Keratinocyte (primary cell): ENCODE results near the gene LENG9. TPM values are rescaled to one million over a fixed set of nuclear protein-coding genes. Genes with fewer than 3 reads are reported as not detected.

Source experiments
- DNase-seq: peaks from one replicate; pipeline ENCODE4 v3.0.0-alpha.2; 2011; ENCODE audit warnings: low read depth, missing footprints, low spot score
- FAIRE-seq: peaks from 2 replicates; lab custom pipeline; 2011; peaks lifted over from hg19 to GRCh38; lab: Jason Lieb, UNC
- H2AFZ ChIP-seq: 2 replicates; pipeline ENCODE4 v1.6.0; 2012; ENCODE audit warnings: low read length, control low read depth, inconsistent platforms; ENCODE audit not compliant: control insufficient read depth
- H3K27ac ChIP-seq: 2 replicates; pipeline ENCODE4 v1.5.1; 2011; ENCODE audit warnings: low read length; ENCODE audit not compliant: control insufficient read depth, insufficient read depth
- H3K27me3 ChIP-seq: 3 replicates; pipeline ENCODE4 v1.6.0; 2011; ENCODE audit warnings: low read length; ENCODE audit not compliant: control insufficient read depth, insufficient read depth; ENCODE audit errors: extremely low read depth
- H3K36me3 ChIP-seq, 2 experiments: 2 replicates in 1 of 2; 3 replicates in 1 of 2; pipeline ENCODE4 v1.5.1; 2011; ENCODE audit warnings: low read length in 2 of 2, mild to moderate bottlenecking in 1 of 2; ENCODE audit not compliant: control insufficient read depth in 2 of 2, insufficient read depth in 2 of 2; ENCODE audit errors: extremely low read depth in 1 of 2
- H3K4me1 ChIP-seq: 3 replicates; pipeline ENCODE4 v1.5.1; 2011; ENCODE audit warnings: low read length; ENCODE audit not compliant: control insufficient read depth, insufficient read depth; ENCODE audit errors: extremely low read depth
- H3K4me2 ChIP-seq: 3 replicates; pipeline ENCODE4 v1.6.0; 2011; ENCODE audit warnings: low read depth, low read length; ENCODE audit not compliant: control insufficient read depth, insufficient read depth; ENCODE audit errors: extremely low read depth
- H3K4me3 ChIP-seq, 3 experiments: fragments of 200-600 bp in 1 of 3; sonication (generic) in 1 of 3; 2 replicates in 2 of 3; 3 replicates in 1 of 3; pipeline ENCODE4 v1.5.1; 2011 to 2016; ENCODE audit warnings: low read length in 3 of 3, mild to moderate bottlenecking in 3 of 3, control low read depth in 2 of 3, inconsistent platforms in 1 of 3, low read depth in 1 of 3, mixed read lengths in 1 of 3, mixed run types in 1 of 3, moderate library complexity in 1 of 3; ENCODE audit not compliant: control insufficient read depth in 2 of 3, insufficient read depth in 2 of 3; ENCODE audit errors: extremely low read depth in 1 of 3
- H3K79me2 ChIP-seq: 2 replicates; pipeline ENCODE4 v1.6.0; 2012; ENCODE audit warnings: low read length; ENCODE audit not compliant: control insufficient read depth, insufficient read depth
- H3K9ac ChIP-seq: 3 replicates; pipeline ENCODE4 v1.6.0; 2011; ENCODE audit warnings: low read length; ENCODE audit not compliant: control insufficient read depth, insufficient read depth; ENCODE audit errors: extremely low read depth
- H3K9me1 ChIP-seq: 3 replicates; pipeline ENCODE4 v1.6.0; 2011; ENCODE audit warnings: low read length; ENCODE audit not compliant: control insufficient read depth, insufficient read depth; ENCODE audit errors: extremely low read depth
- H3K9me3 ChIP-seq: 2 replicates; pipeline ENCODE4 v1.5.1; 2012; ENCODE audit warnings: low read depth, low read length; ENCODE audit not compliant: control insufficient read depth
- H4K20me1 ChIP-seq: 3 replicates; pipeline ENCODE4 v1.6.0; 2011; ENCODE audit warnings: low read length; ENCODE audit not compliant: control insufficient read depth, insufficient read depth; ENCODE audit errors: extremely low read depth
- EZH2 ChIP-seq: IDR thresholded peaks from one replicate; pipeline ENCODE4 v1.6.1; 2012; ENCODE audit warnings: inconsistent platforms, mild to moderate bottlenecking, low read length, moderate library complexity
- dilution Hi-C: fragments of 300-500 bp; cut with MboI; formaldehyde crosslinking; loops from one replicate; pipeline ENCODE4 v1.7.0; 2020; ENCODE audit warnings: low sequenced_read_pairs; ENCODE audit not compliant: extremely low pct_ligation_motif_present
- polyA plus RNA-seq, 5 experiments: library from polyadenylated mRNA; depleted of rRNA in 3 of 5; stranded (reverse) in 3 of 5; stranded (forward) in 1 of 5; unstranded in 1 of 5; fragments of >200 nt; gene quantifications; 1 replicate in 1 of 5; 2 replicates in 3 of 5; 3 replicates in 1 of 5; pipeline versions ENCODE4 v1.2.1 to v1.2.3, GENCODE V29; 2011 to 2012; ENCODE audit warnings: missing spikeins in 2 of 5, low read depth in 1 of 5, low replicate concordance in 1 of 5
- TF ChIP-seq, protein P1 (sequence below), 3 experiments: IDR thresholded peaks in 1 of 3; conservative IDR thresholded peaks in 1 of 3; optimal IDR thresholded peaks in 1 of 3; 2 replicates in 2 of 3; 3 replicates in 1 of 3; pipeline versions ENCODE3 to v1.5.1; 2011; ENCODE audit warnings: low read length in 3 of 3, mild to moderate bottlenecking in 3 of 3, moderate library complexity in 2 of 3, control low read depth in 1 of 3, inconsistent platforms in 1 of 3; ENCODE audit not compliant: insufficient read depth in 2 of 3; ENCODE audit errors: extremely low read depth in 1 of 3

The LENG9 gene
- polyA plus RNA-seq, 1 donor (not counting 4 experiments of a cell fraction or from before 2014, with no cell fraction given) = 1.3 TPM

DNA sequence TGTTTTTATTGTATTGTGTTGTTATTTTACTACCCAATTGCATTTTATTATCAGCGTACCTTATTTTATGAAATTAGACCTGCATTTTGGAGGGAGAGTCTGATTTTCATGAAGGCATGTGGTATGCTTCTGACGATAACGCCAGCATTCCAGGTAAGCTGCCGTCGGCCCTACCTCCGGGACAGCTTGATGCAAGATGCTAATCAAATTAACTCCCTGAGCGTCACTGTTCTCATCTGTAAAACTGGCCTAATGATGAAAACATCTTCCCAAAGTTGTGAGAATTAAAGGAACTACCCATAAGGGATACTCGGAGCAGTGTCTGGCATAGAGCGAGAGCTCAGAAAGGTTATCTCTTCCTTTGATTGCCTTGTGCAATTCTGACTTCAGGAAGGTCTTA, 26.2 kb upstream of the LENG9 start:
- TF ChIP-seq, protein P1, sequence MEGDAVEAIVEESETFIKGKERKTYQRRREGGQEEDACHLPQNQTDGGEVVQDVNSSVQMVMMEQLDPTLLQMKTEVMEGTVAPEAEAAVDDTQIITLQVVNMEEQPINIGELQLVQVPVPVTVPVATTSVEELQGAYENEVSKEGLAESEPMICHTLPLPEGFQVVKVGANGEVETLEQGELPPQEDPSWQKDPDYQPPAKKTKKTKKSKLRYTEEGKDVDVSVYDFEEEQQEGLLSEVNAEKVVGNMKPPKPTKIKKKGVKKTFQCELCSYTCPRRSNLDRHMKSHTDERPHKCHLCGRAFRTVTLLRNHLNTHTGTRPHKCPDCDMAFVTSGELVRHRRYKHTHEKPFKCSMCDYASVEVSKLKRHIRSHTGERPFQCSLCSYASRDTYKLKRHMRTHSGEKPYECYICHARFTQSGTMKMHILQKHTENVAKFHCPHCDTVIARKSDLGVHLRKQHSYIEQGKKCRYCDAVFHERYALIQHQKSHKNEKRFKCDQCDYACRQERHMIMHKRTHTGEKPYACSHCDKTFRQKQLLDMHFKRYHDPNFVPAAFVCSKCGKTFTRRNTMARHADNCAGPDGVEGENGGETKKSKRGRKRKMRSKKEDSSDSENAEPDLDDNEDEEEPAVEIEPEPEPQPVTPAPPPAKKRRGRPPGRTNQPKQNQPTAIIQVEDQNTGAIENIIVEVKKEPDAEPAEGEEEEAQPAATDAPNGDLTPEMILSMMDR (optimal IDR thresholded peaks at IDR 0.05 in 1 of 3, IDR thresholded peaks at IDR 0.05 in 1 of 3, conservative IDR thresholded peaks at IDR 0.05 in 1 of 3; ENCODE audit: extremely low read depth in 1 of 3, insufficient read depth in 2 of 3, low read length in 3 of 3) = no peak
- no peak for TF ChIP-seq EZH2
- H3K9me3 ChIP-seq = peaks cover 5% of the 10 kb centered on the region
- no peak overlapping the region for H2AFZ ChIP-seq
- no peaks in the 10 kb centered on the region for H3K79me2 ChIP-seq
- H3K4me2 ChIP-seq = no peak overlapping the region
- FAIRE-seq (no peak), DNase-seq (no peak)
- H4K20me1 ChIP-seq = no peaks in the 10 kb centered on the region
- no peaks in the 10 kb centered on the region for H3K9me1 ChIP-seq
- dilution Hi-C loops = no loop called here
- no peak overlapping the region for H3K4me3 ChIP-seq
- no peaks in the 10 kb centered on the region for H3K27me3 ChIP-seq
- no peak overlapping the region for H3K9ac ChIP-seq
- H3K27ac ChIP-seq = no peak overlapping the region
- no peaks in the 10 kb centered on the region for H3K36me3 ChIP-seq
- no peaks in the 10 kb centered on the region for H3K4me1 ChIP-seq

- TF ChIP-seq EZH2 = no peak
- TF ChIP-seq, protein P1 (optimal IDR thresholded peaks at IDR 0.05 in 1 of 3, IDR thresholded peaks at IDR 0.05 in 1 of 3, conservative IDR thresholded peaks at IDR 0.05 in 1 of 3; ENCODE audit: extremely low read depth in 1 of 3, insufficient read depth in 2 of 3, low read length in 3 of 3) = no peak
- no peaks in the 10 kb centered on the region for H4K20me1 ChIP-seq
Observed at GRCh38 chr19:54489341-54489740, 25.8 kb upstream of the LENG9 start.

More at GRCh38 chr19:54489341-54489740, 25.8 kb upstream of the LENG9 start:
- H3K4me1 ChIP-seq = no peaks in the 10 kb centered on the region
- FAIRE-seq (no peak), DNase-seq (no peak)
- dilution Hi-C loops = no loop called here
- H3K4me2 ChIP-seq = no peak overlapping the region
- H3K9me3 ChIP-seq = peaks cover 5% of the 10 kb centered on the region
- no peak overlapping the region for H3K4me3 ChIP-seq
- H3K9ac ChIP-seq = no peak overlapping the region
- H3K79me2 ChIP-seq = no peaks in the 10 kb centered on the region
- H2AFZ ChIP-seq = no peak overlapping the region
- H3K27me3 ChIP-seq = no peaks in the 10 kb centered on the region
- H3K9me1 ChIP-seq = no peaks in the 10 kb centered on the region
- H3K36me3 ChIP-seq = no peaks in the 10 kb centered on the region
- H3K27ac ChIP-seq = no peak overlapping the region
